Measurements from ENCODE around the gene RNASE4.

GRCh38 chr14:20711685-20712084, 27.3 kb downstream of the RNASE4 start:
- TF ChIP-seq REST (IDR thresholded peaks at IDR 0.05; ENCODE audit: unreplicated experiment) (no peak), CTCF (conservative IDR thresholded peaks at IDR 0.05; ENCODE audit: low read depth in 2 of 2) (no peak), POLR2AphosphoS5 (IDR thresholded peaks at IDR 0.05; ENCODE audit: low read depth) (no peak), EZH2 (IDR thresholded peaks at IDR 0.05; ENCODE audit: low read depth, unreplicated experiment) (no peak), JUNB (IDR thresholded peaks at IDR 0.05; ENCODE audit: unreplicated experiment) (no peak), ZNF331 (CRISPR knock-in tag; IDR thresholded peaks at IDR 0.05; ENCODE audit: low read depth) (no peak)
